Measurements from ENCODE around the gene RNF26.
A peak's percentile ranks its signal among the peaks of the same experiment; 100 is the strongest.

The RNF26 gene

GRCh38 chr11:119334174-119334930 is at the start of gene RNF26:
Gene RNF26, plus strand, starts transcription at chr11:119334527. Its CDS starts 596 bp downstream, at chr11:119335123.
- peak; percentile 78 to 91 (median 88) for DNase-seq (ENCODE audit: low read depth in 3 of 3)

DNA sequence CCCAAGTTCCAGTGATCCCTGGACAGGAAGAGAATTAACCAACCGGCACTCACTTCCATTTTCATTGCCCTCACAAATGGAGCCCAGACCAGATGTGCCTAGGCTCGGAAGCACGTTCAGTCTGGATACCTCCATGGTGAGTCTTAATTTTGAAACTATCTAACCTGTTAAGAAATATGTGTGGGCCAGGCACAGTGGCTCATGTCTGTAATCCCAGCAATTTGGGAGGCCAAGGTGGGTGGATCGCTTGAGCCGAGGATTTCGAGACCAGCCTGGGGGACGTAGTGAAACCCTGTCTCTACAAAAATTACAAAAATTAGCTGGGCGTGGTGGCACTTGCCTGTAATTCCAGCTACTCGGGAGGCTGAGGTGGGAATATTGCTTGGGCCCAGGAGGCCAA is 48.9 kb upstream of the RNF26 start:
- no peak for DNase-seq (ENCODE audit: low read depth in 3 of 3)

DNA sequence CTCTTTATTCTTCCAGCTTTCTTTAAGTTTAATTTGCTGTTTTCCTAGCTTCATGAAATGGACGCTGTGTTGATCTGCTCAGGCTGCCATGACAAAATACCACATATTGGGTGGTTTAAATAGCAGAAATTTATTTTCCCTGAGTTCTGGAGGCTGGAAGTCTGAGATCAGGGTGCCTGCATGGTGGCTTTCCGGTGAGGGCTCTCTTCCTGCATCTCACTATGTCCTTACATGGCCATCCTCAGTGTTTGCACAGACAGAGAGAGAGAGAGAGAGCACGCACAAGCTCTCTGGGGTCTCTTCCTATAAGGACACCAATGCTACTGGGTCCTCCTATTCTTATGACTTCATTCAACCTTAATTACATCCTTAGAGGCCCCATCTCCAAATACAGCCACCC is 46.1 kb upstream of the RNF26 start:
- no peak for DNase-seq (ENCODE audit: low read depth in 3 of 3)

DNA sequence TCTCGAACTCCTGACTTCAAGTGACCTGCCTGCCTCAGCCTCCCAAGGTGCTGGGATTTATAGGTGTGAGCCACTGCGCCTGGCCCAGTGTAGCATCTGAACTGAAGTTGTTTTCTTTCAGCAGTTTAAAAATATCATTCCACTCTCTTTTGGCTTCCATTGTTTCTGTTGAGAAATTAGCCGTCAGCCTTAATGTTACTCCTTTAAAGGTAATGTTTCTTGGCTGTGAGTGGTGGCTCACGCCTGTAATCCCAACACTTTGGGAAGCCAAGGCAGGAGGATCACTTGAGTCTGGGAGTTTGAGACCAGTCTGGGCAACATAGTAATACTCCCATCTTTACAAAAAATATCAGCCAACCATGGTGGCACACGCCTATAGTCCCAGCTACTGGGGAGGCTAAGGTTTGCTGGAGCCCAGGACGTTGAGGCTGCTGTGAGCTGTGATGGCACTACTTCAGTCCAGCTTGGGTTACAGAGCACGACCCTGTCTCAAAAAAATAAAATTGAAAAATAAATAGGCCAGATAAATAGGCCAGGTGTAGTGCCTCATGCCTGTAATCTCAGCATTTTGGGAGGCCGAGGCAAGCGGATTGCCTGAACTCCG is 43.3 kb upstream of the RNF26 start:
- DNase-seq (ENCODE audit: low read depth in 3 of 3) = no peak

DNA sequence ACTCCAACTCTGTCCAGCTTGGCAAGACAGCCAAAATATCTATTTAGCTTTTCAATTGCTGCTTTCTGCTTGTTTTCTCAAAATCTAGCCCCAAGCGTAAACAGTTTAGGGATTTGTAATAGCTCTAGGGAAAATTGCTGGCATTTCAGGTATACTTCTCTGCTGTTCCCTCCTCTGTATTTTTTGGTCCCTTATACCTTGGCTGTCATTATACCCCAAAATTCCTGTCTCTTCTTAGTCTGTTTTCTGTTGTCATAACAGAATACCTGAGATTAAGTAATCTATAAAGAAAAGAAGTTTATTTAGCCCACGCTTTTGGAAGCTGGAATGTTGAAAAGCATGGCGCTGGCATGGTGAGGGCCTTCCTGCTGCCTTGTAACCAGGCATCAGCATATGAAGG is 40.9 kb upstream of the RNF26 start:
- no peak for DNase-seq (ENCODE audit: low read depth in 3 of 3)

GRCh38 chr11:119295178-119295577 is 39.1 kb upstream of the RNF26 start:
- no peak for DNase-seq (ENCODE audit: low read depth in 3 of 3)

- DNase-seq (ENCODE audit: low read depth in 3 of 3) = no peak
Observed at GRCh38 chr11:119297938-119298337, 36.4 kb upstream of the RNF26 start.

GRCh38 chr11:119298726-119299125 is 35.6 kb upstream of the RNF26 start:
- DNase-seq (ENCODE audit: low read depth in 3 of 3) = no peak

DNA sequence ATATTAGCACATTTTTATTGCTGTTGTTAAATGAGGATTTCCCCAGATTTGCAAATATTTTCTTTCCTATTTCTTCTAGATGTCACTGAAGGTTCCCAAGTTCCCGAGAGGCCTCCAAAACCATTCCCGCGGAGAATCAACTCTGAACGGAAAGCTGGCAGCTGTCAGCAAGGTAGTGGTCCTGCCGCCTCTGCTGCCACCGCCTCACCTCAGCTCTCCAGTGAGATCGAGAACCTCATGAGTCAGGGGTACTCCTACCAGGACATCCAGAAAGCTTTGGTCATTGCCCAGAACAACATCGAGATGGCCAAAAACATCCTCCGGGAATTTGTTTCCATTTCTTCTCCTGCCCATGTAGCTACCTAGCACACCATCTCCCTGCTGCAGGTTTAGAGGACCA is 34.9 kb upstream of the RNF26 start:
- DNase-seq (ENCODE audit: low read depth in 3 of 3) = no peak

DNA sequence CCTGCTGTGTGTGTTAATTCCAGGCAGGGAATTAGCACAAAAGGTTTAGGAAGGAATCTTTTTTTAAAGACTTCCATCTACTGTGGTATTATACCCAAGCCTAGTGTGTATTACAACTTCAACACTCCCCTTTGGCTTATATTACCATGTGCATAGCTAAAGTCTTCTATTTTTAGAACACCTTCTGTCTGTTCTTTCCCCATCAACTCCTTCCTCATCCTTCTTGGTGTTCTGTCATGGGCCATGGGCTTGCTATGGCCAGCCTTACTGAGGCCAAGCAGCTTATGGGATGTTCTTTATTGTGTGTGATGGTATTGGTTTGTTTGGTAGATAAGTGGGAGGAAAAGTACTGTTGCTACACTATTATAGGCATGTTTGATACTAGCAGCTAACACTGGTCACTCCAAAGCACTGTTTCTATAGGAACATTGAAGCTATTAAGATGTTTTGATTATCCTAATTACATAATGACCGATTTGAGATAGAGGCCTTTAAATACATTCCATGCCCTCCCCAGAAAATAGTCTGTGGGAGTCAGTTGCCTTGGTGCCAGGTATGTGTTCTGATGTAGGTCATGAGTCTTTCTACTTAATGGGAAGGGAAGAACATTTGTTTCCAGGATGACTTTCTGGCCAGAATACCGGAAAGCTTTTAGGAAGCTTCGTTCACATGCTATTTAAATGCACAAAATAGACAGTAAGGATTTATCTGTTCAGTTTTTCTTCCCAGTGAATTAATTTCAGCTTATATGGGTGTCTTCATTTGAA is 33.9 kb upstream of the RNF26 start:
- DNase-seq (ENCODE audit: low read depth in 3 of 3) = no peak

- no peak for DNase-seq (ENCODE audit: low read depth in 3 of 3)
Observed at GRCh38 chr11:119303227-119303718, 31.1 kb upstream of the RNF26 start.

DNA sequence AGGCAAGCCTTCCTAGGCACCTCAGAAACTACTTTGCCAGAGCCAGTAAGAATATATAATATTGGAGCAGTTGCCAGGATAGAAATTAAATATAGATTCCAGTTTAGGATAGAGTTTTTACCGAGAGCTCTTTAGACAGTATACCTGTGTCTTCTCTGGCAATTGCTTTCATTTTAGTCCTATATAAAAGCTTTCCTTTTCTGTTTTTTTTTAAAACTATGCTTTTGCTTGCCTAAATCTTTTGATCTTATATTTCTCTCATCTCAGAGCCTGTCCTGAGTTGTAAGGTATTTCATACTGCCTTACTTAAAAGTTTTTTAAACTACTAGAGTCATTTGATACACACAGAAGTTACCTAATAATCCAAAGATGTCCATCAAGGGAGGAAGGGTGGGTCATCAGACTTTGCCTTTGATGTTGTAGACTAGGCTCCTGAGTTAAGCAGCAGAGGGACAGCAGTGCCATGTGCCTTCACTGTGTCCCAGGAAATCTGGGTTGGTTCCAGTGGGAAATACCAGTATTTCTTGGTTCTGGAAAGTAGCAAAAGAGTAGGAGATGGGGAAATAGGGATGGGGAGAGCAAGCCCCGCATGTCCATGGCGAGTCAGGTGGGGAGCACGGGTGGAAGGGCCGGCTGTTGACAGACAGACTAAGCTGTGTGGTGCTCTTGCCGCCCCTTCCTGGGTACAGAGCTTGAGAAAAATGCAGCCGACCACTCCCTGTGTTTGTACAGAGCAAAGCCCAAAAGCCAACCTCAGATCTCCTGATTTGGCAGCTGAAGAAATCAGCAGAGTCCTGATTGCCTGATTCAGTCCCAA is 28.6 kb upstream of the RNF26 start:
- no peak for DNase-seq (ENCODE audit: low read depth in 3 of 3)

DNA sequence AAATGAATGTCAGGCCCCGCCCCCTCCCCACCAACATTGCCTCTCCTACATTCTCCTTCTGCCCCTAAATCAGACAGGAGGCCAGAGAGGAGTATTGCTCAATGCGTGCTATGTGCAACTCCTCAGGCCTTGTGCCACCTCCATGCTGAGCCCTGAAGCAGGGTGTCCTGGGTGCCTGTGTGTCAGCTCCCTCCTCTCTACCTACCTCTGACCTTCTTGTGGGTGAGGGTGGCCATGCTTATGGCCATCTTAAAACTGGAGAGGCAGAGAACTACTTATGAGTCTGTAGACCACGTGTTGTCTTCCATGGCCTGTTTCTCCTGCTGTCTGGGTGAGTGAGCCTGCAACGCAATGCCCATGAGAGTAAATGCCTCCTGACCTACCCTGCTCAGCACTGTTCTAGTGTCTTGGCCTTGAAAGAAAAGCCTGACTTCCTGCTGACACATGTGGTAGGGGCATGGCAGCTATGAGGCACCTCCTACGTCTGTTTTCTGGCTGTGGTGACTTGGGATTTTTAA is 27.9 kb upstream of the RNF26 start:
- DNase-seq (ENCODE audit: low read depth in 3 of 3) = no peak

- no peak for DNase-seq (ENCODE audit: low read depth in 3 of 3)
Observed at GRCh38 chr11:119307219-119307618, 27.1 kb upstream of the RNF26 start.

DNA sequence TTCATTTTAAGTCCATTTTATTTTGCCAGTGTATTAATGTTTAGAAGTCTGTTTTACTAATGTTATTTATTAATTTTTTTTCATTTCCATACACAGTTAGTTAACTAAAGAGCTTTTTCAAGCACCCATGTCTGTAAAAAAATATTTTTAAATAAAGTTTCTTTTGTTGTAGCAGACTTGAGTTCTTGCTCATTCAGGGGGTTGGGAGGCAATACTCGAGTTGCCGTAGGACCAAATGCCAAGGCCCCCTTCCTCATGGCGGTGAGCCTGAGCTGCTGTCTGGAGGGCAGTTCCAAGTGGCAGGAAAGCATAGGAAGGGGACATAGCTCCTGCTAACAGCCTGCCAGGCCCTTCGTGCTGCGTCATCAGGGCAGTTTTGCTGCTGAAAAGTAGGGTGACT is 26.4 kb upstream of the RNF26 start:
- no peak for DNase-seq (ENCODE audit: low read depth in 3 of 3)

DNA sequence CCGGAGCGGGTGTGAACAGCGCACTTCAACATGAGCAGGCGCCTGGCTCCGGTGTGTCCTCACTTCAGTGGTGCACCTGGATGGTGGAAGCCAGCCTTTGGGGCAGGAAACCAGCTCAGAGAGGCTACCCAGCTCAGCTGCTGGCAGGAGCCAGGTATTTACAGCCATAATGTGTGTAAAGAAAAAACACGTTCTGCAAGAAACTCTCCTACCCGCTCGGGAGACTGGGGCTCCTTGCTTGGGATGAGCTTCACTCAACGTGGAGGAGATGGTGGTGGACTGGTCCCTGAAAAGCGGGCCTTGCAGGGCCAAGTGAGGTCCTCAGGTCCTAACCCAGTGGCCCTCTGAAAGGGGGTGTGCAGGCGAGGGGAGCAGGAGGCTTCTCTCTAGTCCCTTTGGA is 24.9 kb upstream of the RNF26 start:
- DNase-seq (ENCODE audit: low read depth in 3 of 3) = no peak

GRCh38 chr11:119309953-119310681 is 24.2 kb upstream of the RNF26 start:
- DNase-seq (ENCODE audit: low read depth in 3 of 3) = no peak

DNA sequence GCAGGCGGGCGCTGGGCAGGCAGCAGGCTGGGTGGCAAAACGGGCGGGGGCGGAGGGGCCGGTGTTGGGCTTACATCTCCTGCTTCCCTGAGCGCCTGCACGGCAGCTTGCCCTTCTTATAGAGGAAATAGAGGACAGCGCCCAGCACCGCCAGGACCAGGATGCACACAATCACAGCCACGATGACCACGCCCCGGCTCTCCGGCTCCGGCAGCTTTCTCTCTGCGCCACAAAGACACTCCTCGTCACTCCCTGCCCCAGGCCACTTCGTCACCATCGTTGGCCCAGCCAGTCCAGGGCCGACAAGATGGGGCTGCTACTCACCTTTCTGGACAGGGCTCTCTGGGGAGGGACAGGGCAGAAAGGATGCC is 23.7 kb upstream of the RNF26 start:
- DNase-seq (ENCODE audit: low read depth in 3 of 3) = no peak

DNA sequence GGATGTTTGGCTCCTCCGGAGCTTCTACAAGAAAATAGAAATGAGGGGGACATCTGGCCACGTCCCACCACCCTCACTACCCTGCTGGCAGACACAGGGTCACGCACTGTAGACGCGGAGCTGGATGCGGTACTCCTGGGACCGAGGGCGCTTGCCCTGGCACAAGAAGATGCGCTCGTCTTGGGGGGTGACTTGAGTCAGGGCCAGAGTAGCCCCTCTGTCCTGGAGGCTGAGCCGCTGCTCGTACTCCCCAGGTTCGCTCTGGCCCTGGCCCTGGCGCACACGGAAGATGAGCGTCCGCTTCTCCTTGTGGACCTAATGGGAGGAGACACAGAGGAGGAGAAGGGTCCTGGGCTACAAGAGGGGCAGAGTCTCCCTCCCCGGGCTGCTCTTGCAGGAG is 19.6 kb upstream of the RNF26 start:
- no peak for DNase-seq (ENCODE audit: low read depth in 3 of 3)

DNA sequence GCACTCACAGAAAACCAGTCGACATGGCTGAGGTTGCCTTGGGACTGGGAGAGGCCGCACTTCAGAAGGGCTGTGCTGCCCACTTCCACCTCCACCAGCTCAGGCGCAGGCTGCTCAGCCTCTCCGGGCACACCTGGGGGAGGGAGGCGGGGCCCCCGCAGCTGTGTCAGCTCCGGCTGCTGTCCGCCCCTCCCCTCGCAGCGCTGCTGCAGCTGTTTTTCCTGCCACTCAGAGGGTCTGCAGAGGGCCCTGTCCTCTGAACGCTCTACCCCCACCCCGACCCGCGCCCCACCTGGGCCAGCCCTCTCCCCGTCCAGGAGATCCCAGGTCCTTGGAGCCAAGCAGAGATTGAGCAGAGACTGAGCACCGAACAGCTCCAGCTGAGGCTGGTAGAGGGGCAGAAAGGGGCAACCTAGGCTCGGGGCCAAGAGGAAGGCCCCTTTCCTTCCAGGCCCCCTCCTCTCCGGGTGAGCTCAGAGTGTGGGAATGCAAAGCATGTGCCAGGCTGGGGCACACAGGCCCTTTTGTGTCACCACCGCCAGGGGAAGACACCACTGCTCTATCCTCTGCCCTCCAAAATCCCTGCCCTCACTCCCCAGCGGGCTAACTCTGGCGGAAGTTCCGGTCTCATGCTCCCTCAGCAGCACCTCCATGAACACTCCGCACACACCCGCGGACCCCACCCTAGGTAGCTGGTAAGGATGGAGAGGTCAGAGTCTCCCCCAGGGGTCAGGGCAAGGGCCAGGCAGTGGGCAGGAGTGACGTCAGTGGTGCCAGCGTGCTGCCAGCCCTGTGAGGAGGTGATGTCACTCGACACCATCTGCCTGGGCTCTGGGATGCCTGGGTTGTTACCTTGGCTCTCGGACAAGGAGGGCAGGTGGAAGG is 19.0 kb upstream of the RNF26 start:
- DNase-seq (ENCODE audit: low read depth in 3 of 3) = peak in 2 of 3 experiments; percentile 36 to 50
